Keratinocyte (primary cell): ENCODE results near the gene ACVR1C. TPM values are rescaled to one million over a fixed set of nuclear protein-coding genes. Genes with fewer than 3 reads are reported as not detected.

Source experiments
- DNase-seq: peaks from one replicate; pipeline ENCODE4 v3.0.0-alpha.2; 2011; ENCODE audit warnings: low read depth, missing footprints, low spot score
- FAIRE-seq: peaks from 2 replicates; lab custom pipeline; 2011; peaks lifted over from hg19 to GRCh38; lab: Jason Lieb, UNC
- H2AFZ ChIP-seq: 2 replicates; pipeline ENCODE4 v1.6.0; 2012; ENCODE audit warnings: low read length, control low read depth, inconsistent platforms; ENCODE audit not compliant: control insufficient read depth
- H3K27ac ChIP-seq: 2 replicates; pipeline ENCODE4 v1.5.1; 2011; ENCODE audit warnings: low read length; ENCODE audit not compliant: control insufficient read depth, insufficient read depth
- H3K27me3 ChIP-seq: 3 replicates; pipeline ENCODE4 v1.6.0; 2011; ENCODE audit warnings: low read length; ENCODE audit not compliant: control insufficient read depth, insufficient read depth; ENCODE audit errors: extremely low read depth
- H3K36me3 ChIP-seq, 2 experiments: 2 replicates in 1 of 2; 3 replicates in 1 of 2; pipeline ENCODE4 v1.5.1; 2011; ENCODE audit warnings: low read length in 2 of 2, mild to moderate bottlenecking in 1 of 2; ENCODE audit not compliant: control insufficient read depth in 2 of 2, insufficient read depth in 2 of 2; ENCODE audit errors: extremely low read depth in 1 of 2
- H3K4me1 ChIP-seq: 3 replicates; pipeline ENCODE4 v1.5.1; 2011; ENCODE audit warnings: low read length; ENCODE audit not compliant: control insufficient read depth, insufficient read depth; ENCODE audit errors: extremely low read depth
- H3K4me2 ChIP-seq: 3 replicates; pipeline ENCODE4 v1.6.0; 2011; ENCODE audit warnings: low read depth, low read length; ENCODE audit not compliant: control insufficient read depth, insufficient read depth; ENCODE audit errors: extremely low read depth
- H3K4me3 ChIP-seq, 3 experiments: fragments of 200-600 bp in 1 of 3; sonication (generic) in 1 of 3; 2 replicates in 2 of 3; 3 replicates in 1 of 3; pipeline ENCODE4 v1.5.1; 2011 to 2016; ENCODE audit warnings: low read length in 3 of 3, mild to moderate bottlenecking in 3 of 3, control low read depth in 2 of 3, inconsistent platforms in 1 of 3, low read depth in 1 of 3, mixed read lengths in 1 of 3, mixed run types in 1 of 3, moderate library complexity in 1 of 3; ENCODE audit not compliant: control insufficient read depth in 2 of 3, insufficient read depth in 2 of 3; ENCODE audit errors: extremely low read depth in 1 of 3
- H3K79me2 ChIP-seq: 2 replicates; pipeline ENCODE4 v1.6.0; 2012; ENCODE audit warnings: low read length; ENCODE audit not compliant: control insufficient read depth, insufficient read depth
- H3K9ac ChIP-seq: 3 replicates; pipeline ENCODE4 v1.6.0; 2011; ENCODE audit warnings: low read length; ENCODE audit not compliant: control insufficient read depth, insufficient read depth; ENCODE audit errors: extremely low read depth
- H3K9me1 ChIP-seq: 3 replicates; pipeline ENCODE4 v1.6.0; 2011; ENCODE audit warnings: low read length; ENCODE audit not compliant: control insufficient read depth, insufficient read depth; ENCODE audit errors: extremely low read depth
- H3K9me3 ChIP-seq: 2 replicates; pipeline ENCODE4 v1.5.1; 2012; ENCODE audit warnings: low read depth, low read length; ENCODE audit not compliant: control insufficient read depth
- H4K20me1 ChIP-seq: 3 replicates; pipeline ENCODE4 v1.6.0; 2011; ENCODE audit warnings: low read length; ENCODE audit not compliant: control insufficient read depth, insufficient read depth; ENCODE audit errors: extremely low read depth
- EZH2 ChIP-seq: IDR thresholded peaks from one replicate; pipeline ENCODE4 v1.6.1; 2012; ENCODE audit warnings: inconsistent platforms, mild to moderate bottlenecking, low read length, moderate library complexity
- dilution Hi-C: fragments of 300-500 bp; cut with MboI; formaldehyde crosslinking; loops from one replicate; pipeline ENCODE4 v1.7.0; 2020; ENCODE audit warnings: low sequenced_read_pairs; ENCODE audit not compliant: extremely low pct_ligation_motif_present
- polyA plus RNA-seq, 5 experiments: library from polyadenylated mRNA; depleted of rRNA in 3 of 5; stranded (reverse) in 3 of 5; stranded (forward) in 1 of 5; unstranded in 1 of 5; fragments of >200 nt; gene quantifications; 1 replicate in 1 of 5; 2 replicates in 3 of 5; 3 replicates in 1 of 5; pipeline versions ENCODE4 v1.2.1 to v1.2.3, GENCODE V29; 2011 to 2012; ENCODE audit warnings: missing spikeins in 2 of 5, low read depth in 1 of 5, low replicate concordance in 1 of 5
- TF ChIP-seq, protein P1 (sequence below), 3 experiments: IDR thresholded peaks in 1 of 3; conservative IDR thresholded peaks in 1 of 3; optimal IDR thresholded peaks in 1 of 3; 2 replicates in 2 of 3; 3 replicates in 1 of 3; pipeline versions ENCODE3 to v1.5.1; 2011; ENCODE audit warnings: low read length in 3 of 3, mild to moderate bottlenecking in 3 of 3, moderate library complexity in 2 of 3, control low read depth in 1 of 3, inconsistent platforms in 1 of 3; ENCODE audit not compliant: insufficient read depth in 2 of 3; ENCODE audit errors: extremely low read depth in 1 of 3

Gene ACVR1C
- polyA plus RNA-seq, 1 donor (not counting 4 experiments of a cell fraction or from before 2014, with no cell fraction given): 0.20 TPM

DNA sequence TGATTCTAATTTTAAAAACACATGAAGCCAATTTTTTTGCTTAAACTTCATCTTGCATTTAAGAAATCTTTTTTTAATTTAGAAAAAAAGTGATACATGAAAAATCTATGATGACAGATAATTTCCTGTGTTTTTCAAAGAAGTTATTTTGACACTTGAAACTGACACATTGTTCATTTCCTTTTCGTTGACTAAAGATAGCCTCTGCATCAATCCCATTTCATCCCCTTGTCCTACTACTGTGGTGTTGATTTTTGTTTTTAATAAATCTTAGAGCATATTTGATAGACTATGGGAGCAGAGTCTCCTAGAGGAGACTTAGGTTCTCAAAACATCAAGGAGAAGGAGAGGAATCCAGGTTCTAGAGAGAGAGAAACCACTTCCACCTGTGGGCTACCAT is 70.9 kb downstream of the ACVR1C start:
- Histone ChIP-seq H3K4me2 (no peak overlapping the region), H3K4me1 (no peaks in the 10 kb centered on the region), H3K9ac (no peak overlapping the region), H3K79me2 (no peaks in the 10 kb centered on the region), H3K4me3 (no peak overlapping the region), H3K9me3 (no peaks in the 10 kb centered on the region), H3K9me1 (no peaks in the 10 kb centered on the region), H4K20me1 (no peaks in the 10 kb centered on the region), H3K27me3 (no peaks in the 10 kb centered on the region), H3K27ac (no peak overlapping the region), H3K36me3 (no peaks in the 10 kb centered on the region), H2AFZ (no peak overlapping the region)
- dilution Hi-C loops: no loop called here
- TF ChIP-seq, protein P1, sequence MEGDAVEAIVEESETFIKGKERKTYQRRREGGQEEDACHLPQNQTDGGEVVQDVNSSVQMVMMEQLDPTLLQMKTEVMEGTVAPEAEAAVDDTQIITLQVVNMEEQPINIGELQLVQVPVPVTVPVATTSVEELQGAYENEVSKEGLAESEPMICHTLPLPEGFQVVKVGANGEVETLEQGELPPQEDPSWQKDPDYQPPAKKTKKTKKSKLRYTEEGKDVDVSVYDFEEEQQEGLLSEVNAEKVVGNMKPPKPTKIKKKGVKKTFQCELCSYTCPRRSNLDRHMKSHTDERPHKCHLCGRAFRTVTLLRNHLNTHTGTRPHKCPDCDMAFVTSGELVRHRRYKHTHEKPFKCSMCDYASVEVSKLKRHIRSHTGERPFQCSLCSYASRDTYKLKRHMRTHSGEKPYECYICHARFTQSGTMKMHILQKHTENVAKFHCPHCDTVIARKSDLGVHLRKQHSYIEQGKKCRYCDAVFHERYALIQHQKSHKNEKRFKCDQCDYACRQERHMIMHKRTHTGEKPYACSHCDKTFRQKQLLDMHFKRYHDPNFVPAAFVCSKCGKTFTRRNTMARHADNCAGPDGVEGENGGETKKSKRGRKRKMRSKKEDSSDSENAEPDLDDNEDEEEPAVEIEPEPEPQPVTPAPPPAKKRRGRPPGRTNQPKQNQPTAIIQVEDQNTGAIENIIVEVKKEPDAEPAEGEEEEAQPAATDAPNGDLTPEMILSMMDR (optimal IDR thresholded peaks at IDR 0.05 in 1 of 3, IDR thresholded peaks at IDR 0.05 in 1 of 3, conservative IDR thresholded peaks at IDR 0.05 in 1 of 3; ENCODE audit: extremely low read depth in 1 of 3, insufficient read depth in 2 of 3, low read length in 3 of 3): no peak
- TF ChIP-seq EZH2: no peak
- FAIRE-seq: no peak
- DNase-seq: no peak

DNA sequence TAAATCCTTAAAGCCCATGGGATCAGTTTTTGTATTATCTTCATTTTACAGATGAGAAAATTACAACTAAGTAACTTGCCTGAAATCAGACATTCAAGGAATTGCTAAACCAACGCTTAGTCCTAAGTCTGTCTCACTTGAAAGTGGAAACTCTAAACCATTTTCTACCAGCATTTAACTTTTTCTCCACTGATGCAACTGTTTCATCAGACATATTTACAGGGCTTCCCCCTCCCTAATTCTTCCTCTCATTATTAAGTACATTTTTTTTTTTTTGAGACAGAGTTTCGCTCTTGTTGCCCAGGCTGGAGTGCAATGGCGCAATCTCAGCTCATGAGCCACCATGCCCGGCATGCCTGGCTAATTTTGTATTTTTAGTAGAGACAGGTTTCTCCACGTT is 88.6 kb downstream of the ACVR1C start:
- H4K20me1 ChIP-seq: no peaks in the 10 kb centered on the region
- dilution Hi-C loops: no loop called here
- H3K4me3 ChIP-seq: no peak overlapping the region
- H3K36me3 ChIP-seq: no peaks in the 10 kb centered on the region
- no peak overlapping the region for H3K27ac ChIP-seq
- no peak overlapping the region for H3K9ac ChIP-seq
- no peaks in the 10 kb centered on the region for H3K9me3 ChIP-seq
- no peaks in the 10 kb centered on the region for H3K4me1 ChIP-seq
- DNase-seq (no peak), FAIRE-seq (no peak)
- TF ChIP-seq, protein P1 (optimal IDR thresholded peaks at IDR 0.05 in 1 of 3, IDR thresholded peaks at IDR 0.05 in 1 of 3, conservative IDR thresholded peaks at IDR 0.05 in 1 of 3; ENCODE audit: extremely low read depth in 1 of 3, insufficient read depth in 2 of 3, low read length in 3 of 3): no peak
- TF ChIP-seq EZH2: no peak
- H2AFZ ChIP-seq: no peak overlapping the region
- H3K9me1 ChIP-seq: no peaks in the 10 kb centered on the region
- H3K79me2 ChIP-seq: no peaks in the 10 kb centered on the region
- no peaks in the 10 kb centered on the region for H3K27me3 ChIP-seq
- no peak overlapping the region for H3K4me2 ChIP-seq
